Brain microvascular endothelial cell (primary cell): Measurements from ENCODE around the gene NOTCH4.
"Not testable (repeated sequence)": the region's sequence is repeated elsewhere in the genome, so short reads cannot be mapped to it uniquely, and the experiment has no call there.

Experiments used
- DNase-seq: peaks from one replicate; pipeline ENCODE4 v3.0.0-alpha.2; 2020
- H3K27ac ChIP-seq: fragments of 250-450 bp; sonication (Bioruptor Pico); 2 replicates; pipeline ENCODE4 v1.5.1; 2020; ENCODE audit warnings: mild to moderate bottlenecking, moderate library complexity
- H3K27me3 ChIP-seq: fragments of 250-450 bp; sonication (Bioruptor Pico); replicated peaks from 2 replicates; pipeline ENCODE4 v1.5.1; 2020; ENCODE audit warnings: mild to moderate bottlenecking
- H3K36me3 ChIP-seq: fragments of 250-450 bp; sonication (Bioruptor Pico); replicated peaks from 2 replicates; pipeline ENCODE4 v1.5.1; 2020; ENCODE audit warnings: mild to moderate bottlenecking
- H3K4me3 ChIP-seq: 2 replicates; pipeline ENCODE4 v1.5.1; 2011; ENCODE audit warnings: low read depth, mild to moderate bottlenecking, control low read depth, low read length, moderate library complexity
- CTCF ChIP-seq: IDR thresholded peaks from 2 replicates; pipeline ENCODE4 v1.5.1; 2011; ENCODE audit warnings: low read depth, mild to moderate bottlenecking, moderate library complexity, low read length, control low read depth, inconsistent platforms; ENCODE audit errors: missing control alignments
- in situ Hi-C: cut with HindIII; loops from 2 replicates; pipeline ENCODE4 v1.10.0; 2017; ENCODE audit warnings: low sequenced_read_pairs, low pct_ligation_motif_present

The NOTCH4 gene

DNA sequence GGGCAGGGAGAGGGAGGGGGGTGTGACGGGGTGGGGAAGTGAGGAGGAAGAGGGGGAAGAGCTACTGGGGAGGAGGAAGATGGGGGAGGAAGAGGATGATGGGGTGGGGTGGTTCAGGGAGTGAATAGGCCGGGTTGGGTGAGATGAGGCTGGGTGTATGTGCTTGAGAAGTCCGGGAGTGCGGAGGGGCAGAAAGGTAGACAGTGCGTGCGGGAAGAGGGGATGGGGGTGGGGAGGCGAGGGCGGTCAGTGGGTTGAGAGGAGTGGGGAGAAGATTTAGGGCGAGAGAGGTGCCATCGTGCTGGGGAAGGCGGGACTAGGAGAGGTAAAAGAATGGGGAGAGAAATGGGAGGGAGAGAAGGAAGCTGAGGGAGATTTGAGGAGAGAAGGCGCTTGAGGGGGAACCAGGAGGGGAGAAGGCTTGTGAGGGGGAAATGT, 30.9 kb upstream of the NOTCH4 start:
- DNase-seq: no peak
- H3K4me3 ChIP-seq: peak overlapping the region; percentile 48
- no peak overlapping the region for H3K27ac ChIP-seq
- in situ Hi-C loops: no loop called here
- TF ChIP-seq CTCF: no peak
- no peaks in the 10 kb centered on the region for H3K27me3 ChIP-seq
- H3K36me3 ChIP-seq: no peaks in the 10 kb centered on the region

DNA sequence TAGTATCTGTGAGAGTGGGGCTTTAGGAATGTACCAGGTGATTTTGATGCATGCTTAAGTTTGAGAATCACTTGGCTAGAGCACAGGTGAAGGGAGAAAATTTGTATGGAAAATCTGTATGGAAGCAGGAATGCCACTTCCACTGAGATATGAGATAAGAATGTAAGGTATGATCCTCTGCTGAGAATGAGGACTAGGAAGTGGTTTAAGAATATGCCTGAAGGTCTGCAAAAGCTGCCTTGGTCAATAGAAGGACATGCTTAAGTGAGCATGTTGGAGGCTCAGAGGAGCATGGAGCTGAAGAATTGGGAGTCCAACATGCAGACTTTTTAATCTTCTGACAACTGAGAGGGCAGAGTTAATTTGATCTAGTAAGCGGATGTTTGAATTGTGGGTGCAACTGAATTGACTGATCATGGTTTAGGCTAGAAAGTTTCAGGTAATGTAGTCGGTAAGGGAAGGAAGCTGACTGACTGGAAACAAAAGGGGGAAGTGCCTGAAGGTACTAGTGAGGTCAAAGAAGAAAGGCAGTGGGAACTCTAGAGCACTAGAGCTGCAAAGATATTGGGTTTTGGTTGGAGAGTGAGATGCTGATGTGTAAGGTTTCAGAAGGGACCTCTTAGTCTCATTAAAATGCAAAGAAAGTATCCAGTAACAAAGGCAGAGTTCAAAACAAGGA, 28.6 kb upstream of the NOTCH4 start:
- no peak for TF ChIP-seq CTCF
- Histone ChIP-seq H3K36me3 (no peaks in the 10 kb centered on the region), H3K27ac (no peak overlapping the region), H3K27me3 (no peaks in the 10 kb centered on the region), H3K4me3 (no peak overlapping the region)
- in situ Hi-C loops: no loop called here
- no peak for DNase-seq

GRCh38 chr6:32249262-32249661, 25.4 kb upstream of the NOTCH4 start:
- Histone ChIP-seq H3K27ac (no peak overlapping the region), H3K27me3 (no peaks in the 10 kb centered on the region), H3K36me3 (no peaks in the 10 kb centered on the region), H3K4me3 (no peak overlapping the region)
- no peak for TF ChIP-seq CTCF
- in situ Hi-C loops: no loop called here
- no peak for DNase-seq

- no peak overlapping the region for H3K27ac ChIP-seq
- no peak for TF ChIP-seq CTCF
- no peak overlapping the region for H3K4me3 ChIP-seq
- H3K36me3 ChIP-seq: no peaks in the 10 kb centered on the region
- DNase-seq: no peak
- in situ Hi-C loops: no loop called here
- H3K27me3 ChIP-seq: no peaks in the 10 kb centered on the region
Observed at GRCh38 chr6:32247401-32247800, 23.5 kb upstream of the NOTCH4 start.

DNA sequence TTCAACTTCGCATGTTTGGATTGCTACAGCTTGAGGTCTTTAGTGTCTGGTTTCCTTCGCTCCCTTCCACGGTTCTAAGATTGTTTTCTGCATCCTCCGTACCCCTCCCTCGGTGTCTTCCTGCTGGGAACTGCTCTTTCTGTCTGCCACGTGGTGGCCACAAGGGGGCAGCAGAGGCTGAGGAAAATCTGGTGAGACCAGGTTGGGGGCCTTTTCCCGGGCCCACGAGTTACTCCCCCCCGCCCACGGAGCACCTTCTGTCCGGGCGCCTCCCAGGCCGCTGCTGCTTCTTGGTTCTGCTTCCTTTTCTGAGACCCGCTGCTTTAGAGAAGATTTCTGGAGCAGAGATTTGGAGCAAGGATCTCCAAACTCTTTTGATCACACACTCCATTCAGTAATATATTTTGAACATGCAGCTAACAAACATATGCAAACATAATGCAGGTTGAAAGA, 21.1 kb upstream of the NOTCH4 start:
- peak; percentile 64 for DNase-seq
- H3K27me3 ChIP-seq: no peaks in the 10 kb centered on the region
- no peak overlapping the region for H3K4me3 ChIP-seq
- in situ Hi-C loops: no loop called here
- no peak overlapping the region for H3K27ac ChIP-seq
- H3K36me3 ChIP-seq: no peaks in the 10 kb centered on the region
- peak; percentile 94 for TF ChIP-seq CTCF

DNA sequence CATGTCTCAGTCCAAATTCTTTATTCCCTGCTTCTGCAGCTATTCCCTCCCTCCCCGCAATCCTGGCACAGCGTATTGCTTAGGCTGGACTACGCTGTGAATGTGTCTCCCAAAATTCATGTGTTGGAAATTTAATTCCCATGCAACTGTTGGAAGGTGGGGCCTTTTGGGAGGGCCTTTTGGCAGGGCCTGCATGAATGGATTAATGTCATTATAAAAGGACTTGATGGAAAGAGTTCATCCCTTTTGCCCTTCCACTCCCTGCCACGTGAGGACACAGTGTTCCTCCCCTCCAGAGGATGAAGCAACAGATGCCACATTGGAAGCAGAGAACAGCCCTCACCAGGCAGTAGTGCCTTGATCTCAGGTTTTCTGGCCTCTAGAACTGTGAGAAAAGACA, 20.4 kb upstream of the NOTCH4 start:
- DNase-seq: no peak
- no peak overlapping the region for H3K27ac ChIP-seq
- H3K27me3 ChIP-seq: no peaks in the 10 kb centered on the region
- no peak for TF ChIP-seq CTCF
- in situ Hi-C loops: no loop called here
- no peaks in the 10 kb centered on the region for H3K36me3 ChIP-seq
- H3K4me3 ChIP-seq: no peak overlapping the region

DNA sequence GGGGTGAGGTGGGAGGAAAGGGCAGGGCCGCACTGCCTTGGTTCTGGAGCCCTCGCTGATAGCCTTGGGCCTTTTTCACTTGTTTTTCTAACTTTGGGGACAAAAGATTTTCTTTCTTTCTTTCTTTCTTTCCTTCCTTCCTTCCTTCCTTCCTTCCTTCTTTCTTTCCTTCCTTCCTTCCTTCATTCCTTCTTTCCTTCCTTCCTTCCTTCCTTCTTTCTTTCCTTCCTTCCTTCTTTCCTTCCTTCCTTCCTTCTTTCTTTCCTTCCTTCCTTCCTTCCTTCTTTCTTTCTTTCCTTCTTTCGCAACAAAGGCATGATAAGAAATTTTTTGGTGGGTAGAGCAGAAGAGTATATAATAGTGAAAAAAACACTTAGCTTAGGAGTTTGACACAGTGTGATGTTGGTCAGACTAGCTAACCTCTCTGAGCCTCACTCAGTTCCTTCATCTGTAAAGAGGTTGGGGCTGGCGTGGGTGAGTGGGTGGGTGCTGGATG, 18.5 kb upstream of the NOTCH4 start:
- H3K27ac ChIP-seq, H3K4me3 ChIP-seq, H3K36me3 ChIP-seq, in situ Hi-C loops, H3K27me3 ChIP-seq, DNase-seq: not testable (repeated sequence)
